Activated CD8-positive, alpha-beta memory T cell treated with anti-CD3 and anti-CD28 coated beads, Interleukin-2, amount 10 ng/mL, durations not matched to agents 7 days and 5 days (primary cell): Measurements from ENCODE around the gene CCL28. TPM values are rescaled to one million over a fixed set of nuclear protein-coding genes. Genes with fewer than 3 reads are reported as not detected.
"Not testable (repeated sequence)": the region's sequence is repeated elsewhere in the genome, so short reads cannot be mapped to it uniquely, and the experiment has no call there.

Source experiments
- ATAC-seq: fragments of 150-1000 bp; cut with Tn5 transposase; one replicate; pipeline ENCODE4 v1.10.0; 2021; ENCODE audit warnings: moderate library complexity
- CTCF ChIA-PET: fragments of 350-600 bp; sonication (Branson Sonifier 250); formaldehyde crosslinking; loops from one replicate; lab custom pipeline; 2021; ENCODE audit warnings: antibody characterized with exemption; lab: Charles Lee
- DNase-seq: peaks from one replicate; pipeline ENCODE4 v3.0.0-alpha.2; 2020
- H3K27ac Mint-ChIP-seq: one replicate; pipeline ENCODE4 v1.8.0; 2021; ENCODE audit warnings: mild to moderate bottlenecking, mixed read lengths
- H3K27me3 Mint-ChIP-seq: one replicate; pipeline ENCODE4 v1.8.0; 2021; ENCODE audit warnings: mixed read lengths
- H3K36me3 Mint-ChIP-seq: one replicate; pipeline ENCODE4 v1.8.0; 2021; ENCODE audit warnings: mild to moderate bottlenecking, mixed read lengths
- H3K4me1 Mint-ChIP-seq: one replicate; pipeline ENCODE4 v1.8.0; 2021; ENCODE audit warnings: mixed read lengths
- H3K4me3 Mint-ChIP-seq: one replicate; pipeline ENCODE4 v1.8.0; 2021; ENCODE audit warnings: mild to moderate bottlenecking, moderate library complexity, mixed read lengths
- H3K9me3 Mint-ChIP-seq: one replicate; pipeline ENCODE4 v1.8.0; 2022; ENCODE audit warnings: low read depth, mixed read lengths
- total RNA-seq, 2 experiments: library from RNA; stranded (reverse); gene quantifications; one replicate each; pipeline ENCODE4 v1.2.3, GENCODE V29; 2021

The CCL28 gene
- total RNA-seq, 2 experiments from 2014 or later = 10.0 to 11.6 TPM

DNA sequence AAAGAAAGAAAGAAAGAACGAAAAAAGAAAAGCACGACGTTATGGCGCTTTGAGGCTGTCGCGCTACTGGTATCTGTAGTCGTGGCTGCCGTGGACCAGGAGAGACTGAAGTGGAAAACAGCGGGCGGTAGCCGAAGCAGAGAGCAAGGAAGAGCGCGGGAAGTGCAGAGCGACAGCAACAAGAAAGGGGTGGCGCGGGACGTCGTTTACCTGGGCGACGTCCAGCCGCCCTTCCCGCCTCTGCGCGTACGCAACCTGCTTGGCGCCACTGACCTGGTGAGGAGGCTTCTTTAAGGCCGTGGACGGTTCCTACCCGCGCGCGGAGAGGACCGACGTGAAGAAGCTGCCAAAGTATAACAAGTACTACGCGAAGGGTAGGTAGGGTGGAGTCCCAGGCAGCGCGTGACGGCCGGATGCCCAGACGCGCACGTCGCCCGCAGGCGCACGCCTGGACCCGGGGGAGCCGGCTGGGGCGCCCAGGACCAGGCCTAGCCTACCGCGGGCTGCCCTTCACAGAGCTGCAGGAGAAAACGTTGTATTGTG lies 15.4 kb downstream of the CCL28 start:
- Mint-ChIP-seq H3K9me3 (no peaks in the 10 kb centered on the region), H3K27ac (peak overlapping the region; percentile 99), H3K27me3 (no peaks in the 10 kb centered on the region), H3K4me3 (peak overlapping the region; percentile 96), H3K36me3 (peaks cover 20% of the 10 kb centered on the region), H3K4me1 (peaks cover 29% of the 10 kb centered on the region)
- ATAC-seq = peak; percentile 98
- peak; percentile 79 for DNase-seq
- CTCF ChIA-PET = interaction anchor here (1.5 to 3.1 kb wide), 3 partner anchors 8 to 158 kb away, joined by 3 to 19 read pairs (median 14); partner anchors contain the start of gene TMEM267

DNA sequence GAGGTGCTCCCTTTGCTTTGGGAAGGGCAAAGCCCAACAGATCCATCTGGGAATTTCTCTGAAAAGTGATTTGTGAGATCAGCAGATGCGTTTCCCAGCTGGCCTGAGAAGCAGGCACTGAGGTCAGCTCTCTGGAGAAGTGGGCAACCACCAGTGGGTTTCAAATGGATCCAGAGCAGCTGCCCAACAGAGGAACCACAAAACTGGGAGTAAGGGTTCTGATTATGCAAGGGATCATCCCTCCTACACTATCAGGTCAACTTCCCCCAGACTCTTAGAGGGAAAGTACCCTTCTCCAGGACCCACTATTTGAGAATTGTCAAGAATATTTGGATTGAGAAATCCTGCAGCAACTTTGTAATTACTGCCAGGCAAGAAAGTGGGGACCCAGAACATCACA lies 21.7 kb downstream of the CCL28 start:
- Mint-ChIP-seq H3K27me3 (no peaks in the 10 kb centered on the region), H3K4me3 (no peak overlapping the region), H3K27ac (no peak overlapping the region), H3K36me3 (peaks cover 19% of the 10 kb centered on the region), H3K9me3 (no peaks in the 10 kb centered on the region), H3K4me1 (peaks cover 19% of the 10 kb centered on the region)
- ATAC-seq (no peak), DNase-seq (no peak)
- CTCF ChIA-PET = interaction anchor here (0.7 to 2.6 kb wide), 33 partner anchors 8 to 478 kb away, joined by 3 to 16 read pairs (median 5); partner anchors contain the start of genes CCL28, HMGCS1 and TMEM267

DNA sequence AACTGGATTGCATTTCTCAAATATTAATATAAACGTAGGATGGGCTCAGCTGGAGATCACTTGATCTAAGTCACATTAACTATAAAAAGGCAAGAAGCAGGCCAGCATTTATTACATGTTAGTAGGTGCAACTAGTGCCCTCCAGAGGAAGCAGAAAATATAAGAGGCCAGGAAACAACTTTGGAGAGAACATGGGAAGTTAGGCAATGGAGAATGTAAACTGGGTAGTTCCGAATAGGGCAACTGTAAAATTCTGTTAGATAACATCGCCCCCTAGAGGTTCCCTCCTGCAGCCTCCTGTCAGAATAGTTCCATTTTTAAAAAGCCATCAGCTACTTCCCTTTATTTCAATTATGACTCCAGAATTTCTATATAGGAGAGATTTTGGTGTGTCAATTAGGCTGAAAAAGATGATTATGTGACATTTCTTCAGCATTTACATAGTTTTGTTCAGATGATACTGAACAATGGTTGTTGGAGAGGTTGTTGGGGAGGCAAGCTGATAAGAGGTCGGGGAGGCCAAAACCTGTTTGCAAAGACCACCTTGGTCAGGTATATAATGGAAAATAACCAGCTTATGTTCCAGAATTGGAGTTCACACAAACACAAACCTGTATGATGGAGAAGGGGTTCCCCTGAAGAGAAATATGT lies 22.4 kb downstream of the CCL28 start:
- CTCF ChIA-PET = interaction anchor here (0.7 to 2.6 kb wide), 41 partner anchors 9 to 481 kb away, joined by 3 to 16 read pairs (median 5); partner anchors contain the start of genes CCL28, HMGCS1 and TMEM267
- H3K27ac Mint-ChIP-seq = no peak overlapping the region
- H3K27me3 Mint-ChIP-seq = no peaks in the 10 kb centered on the region
- peaks cover 19% of the 10 kb centered on the region for H3K36me3 Mint-ChIP-seq
- DNase-seq (peak; percentile 56), ATAC-seq (peak; percentile 86)
- H3K4me1 Mint-ChIP-seq = peaks cover 17% of the 10 kb centered on the region
- H3K4me3 Mint-ChIP-seq = no peak overlapping the region
- no peaks in the 10 kb centered on the region for H3K9me3 Mint-ChIP-seq

DNA sequence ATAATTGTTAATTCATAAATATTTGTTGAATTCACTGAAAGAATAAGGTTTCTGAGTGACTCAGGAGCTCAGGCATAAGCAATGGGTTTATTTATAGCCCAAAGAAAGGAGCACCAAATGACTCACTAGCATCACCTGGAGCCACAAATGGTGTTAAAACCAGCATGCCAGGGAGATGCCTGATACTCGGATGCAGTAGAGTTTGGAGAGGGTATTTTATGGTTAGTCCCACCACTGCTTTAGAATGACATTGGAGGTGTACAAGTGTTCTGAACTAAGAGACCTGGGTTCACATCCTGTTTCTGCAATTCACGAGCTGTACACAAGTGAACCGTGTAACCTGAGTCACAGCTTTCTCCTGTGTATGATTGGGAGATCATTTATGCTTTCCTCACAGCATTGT lies 25.2 kb downstream of the CCL28 start:
- no peak for DNase-seq
- CTCF ChIA-PET = interaction anchor here (0.8 to 1.0 kb wide), 2 partner anchors 97 to 296 kb away, joined by 3 to 4 read pairs; partner anchors contain the start of gene TMEM267
- Mint-ChIP-seq H3K36me3 (peaks cover 36% of the 10 kb centered on the region), H3K27ac (no peak overlapping the region), H3K27me3 (no peaks in the 10 kb centered on the region), H3K9me3 (no peaks in the 10 kb centered on the region), H3K4me1 (peaks cover 25% of the 10 kb centered on the region), H3K4me3 (no peak overlapping the region)
- no peak for ATAC-seq

DNA sequence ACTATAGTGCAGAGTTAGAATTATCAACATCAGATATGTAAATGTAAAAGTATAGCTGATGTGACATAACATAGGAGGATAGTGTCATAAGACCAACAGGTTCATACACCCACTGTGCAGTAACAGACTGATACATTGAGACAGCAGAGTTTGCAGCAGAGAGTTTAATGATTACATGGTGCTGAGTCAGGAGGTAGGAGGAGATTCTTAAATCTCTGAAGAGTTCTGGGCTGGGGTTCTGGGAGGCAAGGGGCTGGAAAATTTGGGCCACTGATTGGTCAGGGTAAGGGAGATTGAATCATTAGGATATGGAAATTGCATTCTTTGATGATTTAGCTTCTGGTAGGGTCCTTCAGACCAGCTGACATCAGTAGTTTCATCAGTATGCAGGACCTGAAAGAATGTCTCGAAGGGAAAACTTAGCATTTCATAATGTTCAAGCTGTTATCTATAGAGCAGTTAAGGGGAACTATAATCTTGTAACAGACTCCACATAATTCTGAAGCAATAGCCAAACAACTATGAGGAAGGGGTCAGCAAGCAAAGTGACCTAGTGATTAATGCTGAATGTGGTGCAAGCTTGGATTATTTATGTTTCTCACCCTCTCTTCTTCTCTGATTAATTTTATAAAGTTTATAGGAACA lies 35.6 kb downstream of the CCL28 start:
- Mint-ChIP-seq H3K9me3 (no peaks in the 10 kb centered on the region), H3K27me3 (no peaks in the 10 kb centered on the region), H3K36me3 (peaks cover 29% of the 10 kb centered on the region), H3K4me1 (no peaks in the 10 kb centered on the region), H3K4me3 (no peak overlapping the region), H3K27ac (no peak overlapping the region)
- no peak for ATAC-seq
- DNase-seq = no peak
- CTCF ChIA-PET = interaction anchor here (0.9 kb wide), 1 partner anchor 13 kb away, joined by 4 read pairs; no protein-coding TSS in a partner anchor

DNA sequence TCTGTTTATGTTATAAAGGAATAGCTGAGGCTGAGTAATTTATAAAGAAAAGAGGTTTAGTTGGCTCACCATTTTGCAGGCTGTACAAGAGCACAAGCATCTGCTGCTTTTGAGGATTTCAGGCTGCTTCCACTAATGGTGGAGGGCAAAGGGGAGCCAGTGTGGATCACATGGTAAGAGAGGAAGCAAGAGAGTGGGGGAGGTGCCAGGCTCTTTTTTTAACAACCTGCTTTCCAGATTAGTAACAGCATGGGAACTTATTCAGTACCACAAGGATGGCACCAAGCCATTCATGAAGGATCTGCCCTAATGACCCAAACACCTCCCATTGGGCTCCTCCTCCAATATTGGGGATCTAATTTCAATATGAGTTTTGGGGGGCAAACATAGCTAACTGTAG lies 40.4 kb downstream of the CCL28 start:
- DNase-seq = no peak
- CTCF ChIA-PET = no interaction called here
- Mint-ChIP-seq H3K27ac (no peak overlapping the region), H3K4me1 (no peaks in the 10 kb centered on the region), H3K36me3 (peaks cover 18% of the 10 kb centered on the region), H3K4me3 (no peak overlapping the region), H3K27me3 (no peaks in the 10 kb centered on the region), H3K9me3 (peaks cover 4% of the 10 kb centered on the region)
- ATAC-seq = no peak

DNA sequence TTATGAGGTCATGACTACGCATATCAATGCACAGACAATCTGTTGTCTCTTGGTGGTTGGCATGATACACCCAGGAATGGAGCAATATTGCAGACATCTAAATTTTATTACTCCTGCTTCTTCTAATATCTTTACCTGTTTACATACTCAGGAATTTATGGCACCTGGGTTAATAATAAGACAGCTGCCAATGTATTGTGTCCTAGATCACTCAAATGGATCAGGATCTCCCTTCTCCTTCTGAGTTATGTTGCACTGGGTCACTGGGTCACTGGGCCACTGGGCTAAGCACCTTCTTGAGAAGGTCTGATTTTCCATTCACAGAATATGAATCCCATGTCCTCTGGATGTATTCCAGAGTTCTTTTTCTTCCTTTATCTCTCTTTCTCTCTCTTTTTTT lies 41.8 kb downstream of the CCL28 start:
- no peak for ATAC-seq
- CTCF ChIA-PET = no interaction called here
- H3K36me3 Mint-ChIP-seq = peaks cover 12% of the 10 kb centered on the region

DNA sequence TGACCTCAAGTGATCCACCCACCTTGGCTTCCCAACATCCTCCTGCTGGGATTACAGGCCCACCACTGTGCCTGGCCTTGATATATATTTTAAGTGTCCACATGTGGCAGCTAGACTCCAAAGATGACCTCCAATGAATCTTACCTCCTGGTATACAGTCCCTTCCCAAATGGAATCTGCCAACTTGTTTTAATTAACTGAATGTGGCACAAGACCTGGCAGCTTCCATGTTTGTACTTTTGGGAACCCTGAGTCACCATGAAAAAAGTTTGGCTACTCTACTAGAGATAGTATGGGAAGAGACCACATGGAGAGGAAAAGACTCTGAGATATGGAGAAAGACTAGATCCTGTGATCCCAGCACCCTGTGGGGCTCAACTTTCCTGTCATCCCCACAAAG lies 42.5 kb downstream of the CCL28 start:
- H3K9me3 Mint-ChIP-seq = peaks cover 4% of the 10 kb centered on the region
- CTCF ChIA-PET = no interaction called here

More for the DNA sequence above, 41.8 kb downstream of the CCL28 start:
- H3K4me3 Mint-ChIP-seq = no peak overlapping the region
- no peak for DNase-seq
- H3K4me1 Mint-ChIP-seq = no peaks in the 10 kb centered on the region
- no peak overlapping the region for H3K27ac Mint-ChIP-seq
- H3K27me3 Mint-ChIP-seq = peaks cover 2% of the 10 kb centered on the region
- peaks cover 4% of the 10 kb centered on the region for H3K9me3 Mint-ChIP-seq

DNA sequence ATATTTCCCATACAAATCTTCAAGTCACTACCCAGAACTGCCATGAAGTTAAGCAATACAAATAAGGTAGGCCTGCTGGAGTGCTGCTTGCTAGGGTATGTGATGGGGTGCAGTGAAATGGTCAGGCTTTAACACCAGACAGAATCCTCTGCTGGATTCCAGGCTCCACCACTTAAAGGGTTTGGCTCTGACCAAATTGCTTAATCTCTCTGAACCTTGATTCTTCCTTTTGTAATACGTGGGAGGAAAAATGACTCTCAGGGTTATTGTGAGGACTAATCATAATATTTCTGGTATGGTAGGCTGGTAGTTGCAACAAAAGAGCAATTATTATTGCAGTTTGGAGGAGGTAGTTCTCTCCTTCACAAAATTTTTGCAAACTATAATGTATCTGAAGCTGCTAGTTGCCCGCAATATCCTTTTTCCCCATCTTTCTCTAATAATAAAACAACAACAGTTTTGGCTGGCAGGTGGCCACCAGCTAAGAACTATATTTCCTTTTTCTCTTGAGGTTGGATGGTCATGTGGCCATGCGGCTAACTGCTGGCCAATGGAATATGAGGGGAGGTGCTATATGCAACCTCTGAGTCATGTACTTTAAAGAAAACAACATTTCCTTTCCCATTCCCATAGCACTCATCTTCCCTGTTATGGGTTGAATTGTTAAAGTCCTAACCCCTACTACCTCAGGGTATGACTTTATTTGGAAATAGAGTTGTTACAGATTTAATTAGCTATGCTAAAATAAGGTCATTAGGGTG lies 44.1 kb downstream of the CCL28 start:
- Mint-ChIP-seq H3K4me3 (no peak overlapping the region), H3K27me3 (peaks cover 2% of the 10 kb centered on the region), H3K4me1 (no peaks in the 10 kb centered on the region), H3K27ac (no peak overlapping the region), H3K9me3 (peaks cover 4% of the 10 kb centered on the region), H3K36me3 (peaks cover 6% of the 10 kb centered on the region)
- ATAC-seq (no peak), DNase-seq (no peak)
- CTCF ChIA-PET = interaction anchor here (1.9 kb wide), 1 partner anchor 22 kb away, joined by 5 read pairs; no protein-coding TSS in a partner anchor

More for the DNA sequence above, 42.5 kb downstream of the CCL28 start:
- no peak overlapping the region for H3K27ac Mint-ChIP-seq
- peaks cover 13% of the 10 kb centered on the region for H3K36me3 Mint-ChIP-seq
- DNase-seq (no peak), ATAC-seq (no peak)
- peaks cover 2% of the 10 kb centered on the region for H3K27me3 Mint-ChIP-seq
- H3K4me1 Mint-ChIP-seq = no peaks in the 10 kb centered on the region
- H3K4me3 Mint-ChIP-seq = no peak overlapping the region

DNA sequence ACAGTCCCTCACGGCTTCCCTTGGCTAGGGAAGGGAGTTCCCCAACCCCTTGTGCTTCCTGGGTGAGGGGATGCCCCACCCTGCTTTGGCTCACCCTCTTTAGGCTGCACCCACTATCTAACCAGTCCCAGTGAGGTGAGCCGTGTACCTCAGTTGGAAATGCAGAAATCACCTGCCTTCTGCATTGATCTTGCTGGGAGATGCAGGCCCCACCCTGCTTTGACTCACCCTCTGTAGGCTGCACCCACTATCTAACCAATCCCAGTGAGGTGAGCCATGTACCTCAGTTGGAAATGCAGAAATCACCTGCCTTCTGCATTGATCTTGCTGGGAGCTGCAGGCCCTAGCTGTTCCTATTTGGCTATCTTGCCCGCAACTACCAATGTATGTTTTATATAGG lies 44.7 kb downstream of the CCL28 start:
- DNase-seq = no peak
- ATAC-seq = no peak
- CTCF ChIA-PET = interaction anchor here (1.9 kb wide), 1 partner anchor 22 kb away, joined by 5 read pairs; no protein-coding TSS in a partner anchor

DNA sequence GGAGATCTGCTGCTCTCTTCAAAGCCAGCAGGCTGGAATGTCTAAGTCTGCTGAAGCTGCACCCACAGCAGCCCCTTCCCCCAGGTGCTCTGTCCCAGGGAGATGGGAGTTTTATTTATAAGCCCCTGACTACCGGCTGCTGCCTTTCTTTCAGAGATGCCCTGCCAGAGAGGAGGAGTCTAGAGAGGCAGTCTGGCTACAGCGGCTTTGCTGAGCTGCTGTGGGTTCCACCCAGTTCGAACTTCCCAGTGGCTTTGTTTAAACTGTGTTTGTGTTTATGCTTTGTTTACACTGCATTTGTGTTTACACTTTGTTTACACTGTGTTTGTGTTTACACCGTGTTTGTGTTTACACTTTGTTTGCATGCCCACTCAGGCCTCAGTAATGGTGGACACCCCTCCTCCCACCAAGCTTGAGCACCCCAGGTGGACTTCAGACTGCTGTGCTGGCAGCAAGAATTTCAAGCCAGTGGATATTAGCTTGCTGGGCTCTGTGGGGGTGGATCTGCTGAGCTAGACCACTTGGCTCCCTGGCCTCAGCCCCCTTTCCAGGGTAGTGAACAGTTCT lies 45.4 kb downstream of the CCL28 start:
- H3K27ac Mint-ChIP-seq, DNase-seq, H3K4me1 Mint-ChIP-seq, H3K27me3 Mint-ChIP-seq, ATAC-seq, H3K9me3 Mint-ChIP-seq, H3K36me3 Mint-ChIP-seq, H3K4me3 Mint-ChIP-seq: not testable (repeated sequence)
- CTCF ChIA-PET = interaction anchor here (1.9 kb wide), 1 partner anchor 23 kb away, joined by 5 read pairs; no protein-coding TSS in a partner anchor

More for the DNA sequence above, 44.7 kb downstream of the CCL28 start:
- Mint-ChIP-seq H3K4me1 (no peaks in the 10 kb centered on the region), H3K27me3 (peaks cover 2% of the 10 kb centered on the region), H3K27ac (no peak overlapping the region), H3K4me3 (no peak overlapping the region), H3K36me3 (peaks cover 6% of the 10 kb centered on the region), H3K9me3 (peaks cover 4% of the 10 kb centered on the region)

DNA sequence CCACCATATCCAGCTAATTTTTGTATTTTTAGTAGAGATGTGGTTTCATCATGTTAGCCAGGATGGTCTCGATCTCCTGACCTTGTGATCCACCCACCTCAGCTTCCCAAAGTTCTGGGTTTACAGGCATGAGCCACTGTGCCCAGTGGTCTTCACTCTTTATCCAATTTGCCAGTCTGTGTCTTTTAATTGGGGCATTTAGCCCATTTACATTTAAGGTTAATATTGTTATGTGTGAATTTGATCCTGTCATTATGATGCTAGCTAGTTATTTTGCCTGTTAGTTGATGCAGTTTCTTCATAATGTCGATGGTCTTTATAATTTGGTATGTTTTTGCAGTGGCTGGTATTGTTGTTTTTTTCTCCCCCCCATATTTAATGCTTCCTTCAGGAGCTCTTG lies 47.0 kb downstream of the CCL28 start:
- H3K27ac Mint-ChIP-seq, H3K27me3 Mint-ChIP-seq, H3K4me1 Mint-ChIP-seq, ATAC-seq, DNase-seq, H3K9me3 Mint-ChIP-seq, CTCF ChIA-PET, H3K4me3 Mint-ChIP-seq, H3K36me3 Mint-ChIP-seq: not testable (repeated sequence)
